LNCAP (cell line): ENCODE data around the gene PTPRD.

Experiments
- CTCF ChIP-seq: fragments of 450-650 bp; IDR thresholded peaks from 2 replicates; pipeline ENCODE4 v1.5.1; 2017; ENCODE audit warnings: mild to moderate bottlenecking

PTPRD gene

GRCh38 chr9:10228082-10228481 lies 384.7 kb downstream of the PTPRD start:
- TF ChIP-seq CTCF: no peak

DNA sequence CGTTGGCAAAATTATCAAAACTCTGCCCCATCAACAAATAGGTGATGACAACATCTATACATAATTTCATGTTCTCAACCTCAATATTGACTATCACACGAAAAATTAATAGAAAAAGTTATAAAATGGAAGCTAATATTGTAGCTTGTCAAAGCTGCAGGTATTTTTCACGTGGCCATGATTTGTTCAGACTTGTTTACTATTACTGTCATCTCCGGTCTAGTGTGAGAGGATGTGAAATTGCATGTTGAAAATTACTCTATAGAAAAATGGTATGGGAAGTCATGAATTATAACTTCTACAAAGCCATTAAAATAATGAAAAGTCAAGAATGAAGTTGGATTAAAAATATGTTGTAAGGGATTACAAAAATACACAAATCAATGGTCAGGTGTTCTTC lies 385.8 kb downstream of the PTPRD start:
- TF ChIP-seq CTCF: no peak

- TF ChIP-seq CTCF: no peak
Observed at GRCh38 chr9:10212702-10213101, 400.1 kb downstream of the PTPRD start.

DNA sequence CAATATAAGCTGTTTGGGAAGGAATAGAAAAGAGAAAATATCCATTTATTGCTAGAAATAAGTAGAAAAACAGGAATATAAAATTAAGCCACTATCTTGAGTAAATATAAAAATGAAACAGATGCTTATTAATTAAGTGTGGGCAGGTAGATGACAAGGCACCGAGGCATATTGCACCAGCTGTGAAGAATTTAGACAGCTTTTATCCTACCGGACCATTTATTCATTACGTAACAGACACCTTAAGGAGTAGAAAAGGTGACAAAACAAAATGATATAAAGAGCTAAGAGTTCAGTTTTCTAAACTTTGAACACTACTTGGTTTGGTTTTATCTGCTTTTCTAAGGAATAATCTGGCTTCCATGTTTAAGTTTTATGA lies 404.1 kb downstream of the PTPRD start:
- no peak for TF ChIP-seq CTCF

DNA sequence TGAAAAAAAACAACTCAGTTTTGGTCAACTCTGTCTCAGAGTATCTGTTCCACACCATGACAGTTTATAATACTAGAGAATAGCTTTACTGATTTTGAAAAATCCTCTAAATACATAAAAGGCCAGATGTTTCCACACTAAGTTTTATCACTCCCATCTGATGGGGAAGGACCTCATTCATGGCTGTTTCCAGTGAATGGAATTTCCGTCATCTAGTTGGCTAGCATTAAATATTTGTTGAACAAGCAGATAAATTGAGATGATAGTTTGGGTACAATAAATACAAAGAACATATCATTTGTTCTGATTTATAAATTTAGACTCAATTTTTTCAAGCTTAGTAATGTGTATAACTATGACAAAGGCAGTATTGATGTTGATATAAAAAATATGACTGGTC lies 408.5 kb downstream of the PTPRD start:
- no peak for TF ChIP-seq CTCF

- TF ChIP-seq CTCF: no peak
Observed at GRCh38 chr9:10173561-10173960, 439.2 kb downstream of the PTPRD start.

DNA sequence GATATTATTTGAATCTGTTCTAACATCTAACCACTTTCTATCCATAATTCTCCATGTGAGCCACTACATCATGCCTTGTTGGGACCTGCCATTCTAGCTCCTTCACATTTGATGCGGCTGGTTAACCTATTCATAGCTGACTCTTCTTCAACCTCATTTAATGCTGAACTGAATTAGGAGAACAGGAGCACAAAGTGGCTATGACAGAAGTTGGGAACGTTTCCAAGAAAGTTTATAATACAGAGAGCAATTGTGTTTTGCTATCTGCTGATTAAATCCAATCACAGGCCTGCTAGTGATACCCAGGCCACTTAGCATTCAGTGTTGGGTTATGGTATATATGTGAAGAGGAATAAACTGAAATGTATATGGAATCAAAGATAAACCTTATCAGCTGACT lies 440.3 kb downstream of the PTPRD start:
- TF ChIP-seq CTCF: no peak

- no peak for TF ChIP-seq CTCF
Observed at GRCh38 chr9:10168241-10168640, 444.6 kb downstream of the PTPRD start.
